Measurements from ENCODE around the gene MSI2. TPM values are rescaled to one million over a fixed set of nuclear protein-coding genes. Genes with fewer than 3 reads are reported as not detected.

MSI2 gene
- total RNA-seq, 2 donors from 2014 or later, result 30.1 to 41.1 TPM

DNA sequence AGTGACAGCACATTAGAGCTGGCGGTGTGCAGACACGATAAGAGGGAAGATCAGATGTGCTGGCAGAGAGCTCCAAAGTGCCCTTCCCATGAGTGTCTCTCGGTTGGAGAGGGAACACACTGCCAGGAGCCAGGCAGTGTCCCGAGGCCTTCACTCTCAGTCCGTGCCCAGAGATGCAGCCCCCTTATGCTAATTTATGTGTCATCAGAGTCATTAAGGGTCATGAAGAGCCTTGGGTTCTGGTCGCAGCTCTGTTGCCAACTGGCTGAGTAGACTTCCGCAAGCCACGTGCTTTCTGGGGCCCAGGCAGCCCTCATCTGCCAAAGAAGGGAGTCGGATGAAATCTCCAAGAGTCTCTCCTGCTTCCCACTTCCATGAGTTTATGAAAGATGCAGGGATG is 232.5 kb downstream of the MSI2 start:
- no peaks in the 10 kb centered on the region for H3K36me3 ChIP-seq
- DNase-seq (ENCODE audit: low spot score), result peak; percentile 71
- TF ChIP-seq CTCF (IDR thresholded peaks at IDR 0.05), result no peak
- no peaks in the 10 kb centered on the region for H3K27me3 ChIP-seq
- peak overlapping the region; percentile 74 to 77 for H3K27ac ChIP-seq
- no peak overlapping the region for H3K4me3 ChIP-seq
- H3K9me3 ChIP-seq, result no peaks in the 10 kb centered on the region
- H3K4me1 ChIP-seq, result peaks cover 0 to 64% of the 10 kb centered on the region in 2 donors

DNA sequence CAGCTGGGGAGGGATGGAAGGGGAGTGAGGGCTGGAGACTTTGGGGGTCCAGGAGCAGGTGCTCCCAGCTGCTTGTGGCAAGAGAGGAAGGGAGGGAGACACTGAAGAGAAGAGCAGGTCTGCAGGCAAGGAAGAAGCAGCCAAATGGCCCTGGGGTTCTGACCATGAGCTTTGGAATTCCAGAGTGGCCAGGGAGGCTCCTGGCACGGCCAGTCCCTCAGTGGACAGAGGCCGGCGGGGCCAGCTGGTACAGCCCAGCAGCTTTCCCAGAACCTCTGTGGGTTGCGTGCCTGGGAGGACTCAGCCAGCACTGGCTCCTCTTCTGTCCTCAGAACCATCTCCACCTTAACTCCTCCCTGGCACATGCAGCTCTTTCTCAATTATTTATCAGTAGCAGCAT is 233.0 kb downstream of the MSI2 start:
- H3K4me3 ChIP-seq, result no peak overlapping the region
- no peak for DNase-seq (ENCODE audit: low spot score)
- no peaks in the 10 kb centered on the region for H3K27me3 ChIP-seq
- no peaks in the 10 kb centered on the region for H3K36me3 ChIP-seq
- peak overlapping the region; percentile 74 to 77 for H3K27ac ChIP-seq
- H3K4me1 ChIP-seq, result peaks cover 0 to 64% of the 10 kb centered on the region in 2 donors
- H3K9me3 ChIP-seq, result no peaks in the 10 kb centered on the region
- no peak for TF ChIP-seq CTCF (IDR thresholded peaks at IDR 0.05)

- H3K27me3 ChIP-seq, result no peaks in the 10 kb centered on the region
- no peaks in the 10 kb centered on the region for H3K9me3 ChIP-seq
- H3K4me3 ChIP-seq, result no peak overlapping the region
- H3K4me1 ChIP-seq, result peaks cover 0 to 63% of the 10 kb centered on the region in 2 donors
- DNase-seq (ENCODE audit: low spot score), result no peak
- TF ChIP-seq CTCF (IDR thresholded peaks at IDR 0.05), result no peak
- no peaks in the 10 kb centered on the region for H3K36me3 ChIP-seq
- H3K27ac ChIP-seq, result no peak overlapping the region
Measured at GRCh38 chr17:57490111-57490845, 234.0 kb downstream of the MSI2 start.

DNA sequence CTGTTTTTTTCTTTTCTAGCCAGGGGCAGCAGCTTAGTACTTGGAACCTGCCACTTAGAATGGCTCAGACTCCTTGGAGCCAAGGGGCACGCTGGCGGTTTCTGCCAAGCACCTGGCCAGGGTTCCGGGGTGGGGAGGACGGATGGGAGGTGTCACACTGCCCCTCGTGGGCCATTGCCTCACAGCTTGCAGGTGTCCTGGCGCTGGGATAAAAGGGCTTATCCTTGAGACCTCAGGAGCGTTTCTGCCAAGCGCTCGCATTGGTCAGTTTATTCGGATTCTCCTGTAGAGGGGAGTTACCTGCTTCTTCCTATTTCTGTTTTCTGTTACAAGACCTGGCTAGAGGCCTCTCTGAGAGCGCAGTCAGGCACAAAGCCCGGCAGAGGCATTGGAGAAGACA is 234.6 kb downstream of the MSI2 start:
- H3K36me3 ChIP-seq, result no peaks in the 10 kb centered on the region
- H3K27ac ChIP-seq, result no peak overlapping the region
- H3K9me3 ChIP-seq, result no peaks in the 10 kb centered on the region
- no peak overlapping the region for H3K4me3 ChIP-seq
- H3K27me3 ChIP-seq, result no peaks in the 10 kb centered on the region
- TF ChIP-seq CTCF (IDR thresholded peaks at IDR 0.05), result no peak
- no peak for DNase-seq (ENCODE audit: low spot score)
- H3K4me1 ChIP-seq, result peaks cover 0 to 57% of the 10 kb centered on the region in 2 donors

- TF ChIP-seq CTCF (IDR thresholded peaks at IDR 0.05), result no peak
- Histone ChIP-seq H3K9me3 (no peaks in the 10 kb centered on the region), H3K4me1 (peaks cover 0 to 51% of the 10 kb centered on the region in 2 donors), H3K27me3 (no peaks in the 10 kb centered on the region), H3K27ac (no peak overlapping the region), H3K4me3 (no peak overlapping the region), H3K36me3 (no peaks in the 10 kb centered on the region)
- no peak for DNase-seq (ENCODE audit: low spot score)
Measured at GRCh38 chr17:57493171-57493570, 236.8 kb downstream of the MSI2 start.

- TF ChIP-seq CTCF (IDR thresholded peaks at IDR 0.05), result no peak
- peaks cover 0 to 46% of the 10 kb centered on the region in 2 donors for H3K4me1 ChIP-seq
Measured at GRCh38 chr17:57493625-57494024, 237.3 kb downstream of the MSI2 start.

More at GRCh38 chr17:57493625-57494024, 237.3 kb downstream of the MSI2 start:
- DNase-seq (ENCODE audit: low spot score), result no peak
- no peak overlapping the region for H3K4me3 ChIP-seq
- no peaks in the 10 kb centered on the region for H3K36me3 ChIP-seq
- no peaks in the 10 kb centered on the region for H3K9me3 ChIP-seq
- no peaks in the 10 kb centered on the region for H3K27me3 ChIP-seq
- H3K27ac ChIP-seq, result no peak overlapping the region

Measured in right atrium auricular region (tissue), 2 donors.